GM12878 (cell line): ENCODE data around the gene INPP1. TPM values are rescaled to one million over a fixed set of nuclear protein-coding genes. Genes with fewer than 3 reads are reported as not detected.

ENCODE experiments used
- ATAC-seq: fragments of 200-7000 bp; cut with Tn5 transposase; 3 replicates; pipeline ENCODE4 v1.9.1; 2020; ENCODE audit warnings: mild to moderate bottlenecking, moderate library complexity
- BruUV-seq: library from RNA; stranded (reverse); fragments of 400-500 nt; replicated peaks from 2 replicates; lab custom pipeline; 2021; lab: Mats Ljungman, UMichigan
- CTCF ChIA-PET: fragments of 300-600 bp; sonication (Branson Sonifier 250); formaldehyde crosslinking; extraction: SDS; loops from one replicate; lab custom pipeline; 2021; ENCODE audit warnings: inconsistent platforms; lab: Yijun Ruan, JAX
- POLR2A ChIA-PET: fragments of 350-600 bp; formaldehyde crosslinking; extraction: SDS; loops from one replicate; lab custom pipeline; 2021; ENCODE audit warnings: inconsistent platforms; lab: Charles Lee
- RAD21 ChIA-PET: fragments of 300-600 bp; sonication (Branson Sonifier 250); formaldehyde crosslinking; loops from one replicate; lab custom pipeline; 2023; ENCODE audit warnings: antibody characterized with exemption; ENCODE audit not compliant: unreplicated experiment; lab: Charles Lee
- SMC1A ChIA-PET: fragments of 300-600 bp; sonication (Branson Sonifier 250); formaldehyde crosslinking; loops from one replicate; lab custom pipeline; 2023; ENCODE audit not compliant: unreplicated experiment, uncharacterized antibody; lab: Charles Lee
- DNase-seq: peaks from one replicate; pipeline ENCODE4 v3.0.0-alpha.2; 2011; ENCODE audit warnings: low read depth, low spot score
- FAIRE-seq: peaks from 3 replicates; lab custom pipeline; 2011; peaks lifted over from hg19 to GRCh38; lab: Jason Lieb, UNC
- H2AFZ ChIP-seq: 2 replicates; pipeline ENCODE4 v1.6.0; 2011; ENCODE audit warnings: low read depth, low read length, control low read depth; ENCODE audit not compliant: control insufficient read depth
- H3K27ac ChIP-seq: 2 replicates; pipeline ENCODE4 v1.5.1; 2011; ENCODE audit warnings: control low read depth; ENCODE audit not compliant: control insufficient read depth, insufficient read depth
- H3K27me3 ChIP-seq, 2 experiments: replicated peaks in 1 of 2; 2 replicates each; pipeline versions ENCODE4 v1.6.0 to v1.6.1; 2011; ENCODE audit warnings: low read length in 1 of 2; ENCODE audit not compliant: control insufficient read depth in 2 of 2, insufficient read depth in 2 of 2
- H3K36me3 ChIP-seq, 2 experiments: 2 replicates each; pipeline ENCODE4 v1.5.1; 2011; ENCODE audit warnings: low read length in 1 of 2; ENCODE audit not compliant: control insufficient read depth in 2 of 2, insufficient read depth in 2 of 2
- H3K4me1 ChIP-seq: 2 replicates; pipeline ENCODE4 v1.6.1; 2011; ENCODE audit warnings: mild to moderate bottlenecking, low read length, moderate library complexity, mixed read lengths; ENCODE audit not compliant: control insufficient read depth, insufficient read depth
- H3K4me2 ChIP-seq: 2 replicates; pipeline ENCODE4 v1.6.0; 2011; ENCODE audit warnings: control low read depth; ENCODE audit not compliant: control insufficient read depth, insufficient read depth
- H3K4me3 ChIP-seq: fragments of 200-600 bp; sonication (generic); 2 replicates; pipeline ENCODE4 v1.5.1; 2016
- H3K79me2 ChIP-seq: 2 replicates; pipeline ENCODE4 v1.6.0; 2011; ENCODE audit warnings: low read length; ENCODE audit not compliant: control insufficient read depth, insufficient read depth
- H3K9ac ChIP-seq: 2 replicates; pipeline ENCODE4 v1.8.0; 2011; ENCODE audit warnings: low read length, control low read depth, mixed read lengths; ENCODE audit not compliant: control insufficient read depth, insufficient read depth
- H3K9me3 ChIP-seq: replicated peaks from 3 replicates; pipeline ENCODE4 v1.5.1; 2011; ENCODE audit warnings: mild to moderate bottlenecking, low read length; ENCODE audit not compliant: control insufficient read depth, insufficient read depth
- H4K20me1 ChIP-seq: 2 replicates; pipeline ENCODE4 v1.6.0; 2011; ENCODE audit not compliant: control insufficient read depth, insufficient read depth
- JUND ChIP-seq: IDR thresholded peaks from 2 replicates; pipeline ENCODE4 v1.6.1; 2012; ENCODE audit warnings: low read depth, mild to moderate bottlenecking, low read length, improper control_type of control experiment, moderate library complexity
- MAX ChIP-seq: IDR thresholded peaks from 2 replicates; pipeline ENCODE4 v1.6.1; 2012; ENCODE audit warnings: low read depth, low read length, improper control_type of control experiment
- NKRF ChIP-seq: fragments of 450-650 bp; conservative IDR thresholded peaks from 2 replicates; pipeline ENCODE4 v1.6.1; 2017; ENCODE audit warnings: mild to moderate bottlenecking, moderate library complexity
- NR2F1 ChIP-seq: fragments of 450-650 bp; conservative IDR thresholded peaks from 2 replicates; pipeline ENCODE4 v1.6.1; 2017; ENCODE audit warnings: mild to moderate bottlenecking
- RELB ChIP-seq: fragments of 450-650 bp; IDR thresholded peaks from 2 replicates; pipeline ENCODE4 v1.6.1; 2017; ENCODE audit warnings: low read depth, mild to moderate bottlenecking, moderate library complexity
- REST ChIP-seq: IDR thresholded peaks from 2 replicates; pipeline ENCODE4 v1.6.1; 2012; ENCODE audit warnings: mild to moderate bottlenecking, low read depth, low read length
- TBL1XR1 ChIP-seq: IDR thresholded peaks from 2 replicates; pipeline ENCODE4 v1.6.1; 2012; ENCODE audit warnings: low read depth, low read length, improper control_type of control experiment
- WRNIP1 ChIP-seq: IDR thresholded peaks from 2 replicates; pipeline ENCODE4 v1.6.1; 2011; ENCODE audit warnings: low read depth, low read length, improper control_type of control experiment, borderline replicate concordance
- ZBTB11 ChIP-seq: fragments of 450-650 bp; formaldehyde crosslinking; IDR thresholded peaks from 2 replicates; pipeline ENCODE4 v1.5.0; 2022; ENCODE audit warnings: mild to moderate bottlenecking, missing genetic modification characterization
- ZNF622 ChIP-seq: fragments of 450-650 bp; IDR thresholded peaks from 2 replicates; pipeline ENCODE4 v1.6.1; 2017; ENCODE audit warnings: mild to moderate bottlenecking, inconsistent platforms
- ZSCAN29 ChIP-seq: fragments of 450-650 bp; IDR thresholded peaks from 2 replicates; pipeline ENCODE4 v1.6.1; 2017; ENCODE audit warnings: mild to moderate bottlenecking, moderate library complexity
- WGBS: methylation state at CpG from one replicate; pipeline ENCODE4 v1.1.6; 2016; ENCODE audit warnings: low lambda C conversion rate; ENCODE audit not compliant: insufficient replicate concordance, insufficient coverage; ENCODE audit errors: missing lambda C conversion rate; 5-methylcytosine and 5-hydroxymethylcytosine counted together
- in situ Hi-C: fragments of 300-500 bp; cut with MboI; formaldehyde crosslinking; loops from 9 replicates; pipeline ENCODE4 v1.14.3; 2018; ENCODE audit warnings: mixed read lengths
- intact Hi-C: fragments of 100-400 bp; cut with micrococcal nuclease; formaldehyde crosslinking; loops from one replicate; pipeline ENCODE4 v1.14.2; 2022; ENCODE audit not compliant: unreplicated experiment
- polyA plus RNA-seq, 11 experiments: library from polyadenylated mRNA; depleted of rRNA in 4 of 11; unstranded in 6 of 11; stranded (reverse) in 5 of 11; fragments of >200 nt; fragmentation: Nextera tagmentation in 4 of 11; fragmentation: Illumina TruSeq in 1 of 11; extraction: Ambion mirVana in 4 of 11; extraction: Trizol in 1 of 11; gene quantifications; 1 replicate in 1 of 11; 2 replicates in 10 of 11; pipeline versions ENCODE4 v1.2.1 to v1.2.3, GENCODE V29; 2011 to 2016; ENCODE audit warnings: inconsistent platforms in 2 of 11, missing spikeins in 2 of 11, low read depth in 1 of 11
- total RNA-seq, 4 experiments: library from RNA; depleted of rRNA in 3 of 4; stranded (reverse); fragments of >200 nt in 3 of 4; fragmentation: Illumina TruSeq in 1 of 4; extraction: Trizol in 1 of 4; gene quantifications; 2 replicates each; pipeline versions ENCODE4 v1.2.1 to v1.2.3, GENCODE V29; 2013 to 2021

INPP1 gene
- total and polyA plus RNA-seq, 10 of the 15 experiments (the other 5 are each of a cell fraction or from before 2014, with no cell fraction given) = 3.3 to 17.9 (median 11.1) TPM

GRCh38 chr2:190336420-190336819, 7.0 kb upstream of the INPP1 start:
- DNase-seq = no peak
- Histone ChIP-seq H2AFZ (no peak overlapping the region), H3K9ac (no peak overlapping the region), H3K4me3 (no peak overlapping the region), H3K9me3 (no peaks in the 10 kb centered on the region), H3K4me1 (no peaks in the 10 kb centered on the region), H3K4me2 (no peak overlapping the region), H3K36me3 (no peaks in the 10 kb centered on the region), H4K20me1 (no peaks in the 10 kb centered on the region), H3K27me3 (no peaks in the 10 kb centered on the region), H3K79me2 (no peaks in the 10 kb centered on the region), H3K27ac (no peak overlapping the region)
- ChIA-PET RAD21 (no interaction called here), POLR2A (no interaction called here), SMC1A (no interaction called here), CTCF (no interaction called here)
- intact Hi-C loops (no loop called here), in situ Hi-C loops (no loop called here)
- ATAC-seq = no peak
- FAIRE-seq = no peak
- WGBS = 48% methylated on average over 2 of the region's 2 CpGs
- no TSS peak for BruUV-seq
- no peak for TF ChIP-seq TBL1XR1
- no peak for TF ChIP-seq MAX
- no peak for TF ChIP-seq WRNIP1
- TF ChIP-seq ZNF622 = no peak
- no peak for TF ChIP-seq ZBTB11 (CRISPR knock-in tag)
- TF ChIP-seq NKRF = no peak
- no peak for TF ChIP-seq REST
- TF ChIP-seq RELB = no peak
- no peak for TF ChIP-seq JUND
- no peak for TF ChIP-seq ZSCAN29
- no peak for TF ChIP-seq NR2F1
